HCT116 (cell line): ENCODE results near the gene LMNTD2. TPM values are rescaled to one million over a fixed set of nuclear protein-coding genes. Genes with fewer than 3 reads are reported as not detected.

Source experiments
- ATAC-seq: fragments of 200-7000 bp; cut with Tn5 transposase; 2 replicates; pipeline ENCODE4 v1.9.1; 2020; ENCODE audit warnings: mild to moderate bottlenecking, moderate library complexity
- BruUV-seq: library from RNA; stranded (reverse); fragments of 400-500 nt; replicated peaks from 2 replicates; lab custom pipeline; 2021; lab: Mats Ljungman, UMichigan
- CTCF ChIA-PET: fragments of 300-600 bp; sonication (Branson Sonifier 250); formaldehyde crosslinking; loops from one replicate; lab custom pipeline; 2021; ENCODE audit warnings: antibody characterized with exemption; lab: Charles Lee
- POLR2A ChIA-PET: fragments of 300-600, 350-600 bp; sonication (Branson Sonifier 250); formaldehyde crosslinking; loops from one replicate; lab custom pipeline; 2021; ENCODE audit warnings: antibody characterized with exemption; lab: Charles Lee
- RAD21 ChIA-PET, 2 experiments: fragments of 300-600 bp; sonication (Branson Sonifier 250); formaldehyde crosslinking; loops; one replicate each; lab custom pipeline; 2023; ENCODE audit warnings: low total read pairs in 2 of 2; ENCODE audit not compliant: uncharacterized antibody in 2 of 2, unreplicated experiment in 2 of 2, low non-redundant PET in 1 of 2; lab: Charles Lee
- DNase-seq: peaks from one replicate; pipeline ENCODE4 v3.0.0-alpha.2; 2010; ENCODE audit warnings: low read depth, low spot score
- H2AFZ ChIP-seq: fragments of 200-600 bp; shearing (Covaris generic), sonication (generic); 2 replicates; pipeline ENCODE4 v1.6.1; 2017; ENCODE audit warnings: low read depth, mixed run types, mixed read lengths, antibody characterized with exemption, low read length; ENCODE audit not compliant: poor library complexity, severe bottlenecking
- H3K27ac ChIP-seq: 2 replicates; pipeline ENCODE4 v1.5.1; 2012; ENCODE audit warnings: low read depth, low read length
- H3K27me3 ChIP-seq: fragments of 200-600 bp; sonication (generic); 2 replicates; pipeline ENCODE4 v1.6.1; 2016; ENCODE audit warnings: mixed run types, low read length, mixed read lengths; ENCODE audit not compliant: insufficient read depth
- H3K36me3 ChIP-seq, 2 experiments: fragments of 200-500 bp in 1 of 2; fragments of 200-600 bp in 1 of 2; sonication (Bioruptor generic) in 1 of 2; sonication (generic) in 1 of 2; 2 replicates each; pipeline versions ENCODE4 v1.5.1 to v1.6.1; 2014 to 2016; ENCODE audit warnings: low read length in 2 of 2, inconsistent platforms in 1 of 2, mixed read lengths in 1 of 2, mixed run types in 1 of 2; ENCODE audit not compliant: insufficient read depth in 2 of 2, control insufficient read depth in 1 of 2
- H3K4me1 ChIP-seq, 2 experiments: fragments of 200-600 bp in 1 of 2; sonication (generic) in 1 of 2; 2 replicates each; pipeline versions ENCODE4 v1.5.1 to v1.6.1; 2012 to 2017; ENCODE audit warnings: low read length in 2 of 2, inconsistent platforms in 1 of 2, mild to moderate bottlenecking in 1 of 2, mixed read lengths in 1 of 2, mixed run types in 1 of 2, moderate library complexity in 1 of 2; ENCODE audit not compliant: insufficient read depth in 2 of 2, control insufficient read depth in 1 of 2
- H3K4me2 ChIP-seq: fragments of 200-600 bp; sonication (generic); 2 replicates; pipeline ENCODE4 v1.6.1; 2017; ENCODE audit warnings: mixed run types, low read length, mixed read lengths
- H3K4me3 ChIP-seq, 2 experiments: fragments of 200-600 bp in 1 of 2; sonication (generic) in 1 of 2; replicated peaks in 1 of 2; 2 replicates each; pipeline ENCODE4 v1.5.1; 2011 to 2016; ENCODE audit warnings: low read length in 2 of 2, control low read depth in 1 of 2, low read depth in 1 of 2, mild to moderate bottlenecking in 1 of 2, mixed read lengths in 1 of 2, mixed run types in 1 of 2
- H3K79me2 ChIP-seq: fragments of 200-600 bp; sonication (generic); 2 replicates; pipeline ENCODE4 v1.6.1; 2017; ENCODE audit warnings: mild to moderate bottlenecking, mixed run types, low read length, moderate library complexity, mixed read lengths; ENCODE audit not compliant: insufficient read depth
- H3K9ac ChIP-seq: fragments of 200-600 bp; sonication (generic); 2 replicates; pipeline ENCODE4 v1.6.1; 2016; ENCODE audit warnings: low read length, mixed read lengths
- H3K9me2 ChIP-seq: fragments of 200-600 bp; sonication (generic), shearing (Covaris generic); 2 replicates; pipeline ENCODE4 v1.6.1; 2017; ENCODE audit warnings: mixed run types, mild to moderate bottlenecking, moderate library complexity; ENCODE audit not compliant: insufficient read depth
- H3K9me3 ChIP-seq, 2 experiments: fragments of 200-500 bp in 1 of 2; fragments of 200-600 bp in 1 of 2; sonication (Bioruptor generic) in 1 of 2; sonication (generic) in 1 of 2; 2 replicates each; pipeline ENCODE4 v1.6.1; 2014 to 2017; ENCODE audit warnings: low read length in 2 of 2, mixed read lengths in 2 of 2, inconsistent platforms in 1 of 2, low read depth in 1 of 2, mild to moderate bottlenecking in 1 of 2, mixed run types in 1 of 2, moderate library complexity in 1 of 2; ENCODE audit not compliant: control insufficient read depth in 1 of 2, insufficient read depth in 1 of 2
- H4K20me1 ChIP-seq: fragments of 200-600 bp; sonication (generic), shearing (Covaris generic); 2 replicates; pipeline ENCODE4 v1.6.1; 2017; ENCODE audit warnings: mixed run types, mild to moderate bottlenecking, moderate library complexity; ENCODE audit not compliant: insufficient read depth
- ATF3 ChIP-seq: IDR thresholded peaks from 2 replicates; pipeline ENCODE4 v1.6.1; 2012
- CEBPB ChIP-seq: IDR thresholded peaks from 2 replicates; pipeline ENCODE4 v1.6.1; 2012; ENCODE audit warnings: low read depth
- CTCF ChIP-seq, 3 experiments: fragments of 200-600 bp in 1 of 3; sonication (generic) in 1 of 3; IDR thresholded peaks in 2 of 3; conservative IDR thresholded peaks in 1 of 3; 2 replicates each; pipeline ENCODE4 v1.5.1; 2012 to 2017; ENCODE audit warnings: low read depth in 2 of 3, low read length in 2 of 3, antibody characterized with exemption in 1 of 3, borderline replicate concordance in 1 of 3, control low read depth in 1 of 3, mild to moderate bottlenecking in 1 of 3, mixed read lengths in 1 of 3, mixed run types in 1 of 3, moderate library complexity in 1 of 3; ENCODE audit not compliant: insufficient read depth in 1 of 3
- EGR1 ChIP-seq: IDR thresholded peaks from 2 replicates; pipeline ENCODE4 v1.6.1; 2012; ENCODE audit warnings: low read depth
- ELF1 ChIP-seq: IDR thresholded peaks from 2 replicates; pipeline ENCODE4 v1.6.1; 2012; ENCODE audit warnings: low read depth, borderline replicate concordance
- POLR2AphosphoS5 ChIP-seq: IDR thresholded peaks from 2 replicates; pipeline ENCODE4 v1.6.1; 2011; ENCODE audit warnings: mild to moderate bottlenecking, low read depth, low read length, moderate library complexity
- RAD21 ChIP-seq: IDR thresholded peaks from 2 replicates; pipeline ENCODE4 v1.6.1; 2012; ENCODE audit warnings: low read depth, mild to moderate bottlenecking
- ZBTB33 ChIP-seq: IDR thresholded peaks from 2 replicates; pipeline ENCODE4 v1.6.1; 2011; ENCODE audit warnings: mild to moderate bottlenecking, low read length, moderate library complexity; ENCODE audit not compliant: insufficient replicate concordance; ENCODE audit errors: extremely low read depth
- ZFX ChIP-seq: fragments of 450-650 bp; IDR thresholded peaks from 2 replicates; pipeline ENCODE4 v1.6.1; 2017
- ZNF274 ChIP-seq: fragments of 200-500 bp; sonication (Bioruptor generic); IDR thresholded peaks from 2 replicates; pipeline ENCODE4 v1.6.1; 2014; ENCODE audit warnings: mild to moderate bottlenecking, low read depth, low read length, inconsistent platforms
- intact Hi-C: fragments of 100-400 bp; cut with micrococcal nuclease; formaldehyde crosslinking; loops from 2 replicates; pipeline ENCODE4 v1.10.0; 2022
- total RNA-seq: library from RNA; stranded (reverse); gene quantifications from one replicate; pipeline ENCODE4 v1.2.1, GENCODE V29; 2021; ENCODE audit not compliant: unreplicated experiment

Gene LMNTD2
- total RNA-seq, 1 experiment from 2014 or later, result 9.5 TPM

- Histone ChIP-seq H3K9me3 (no peaks in the 10 kb centered on the region), H3K4me1 (peaks cover 11 to 29% of the 10 kb centered on the region in 2 experiments; a peak in 3 of 4 replicates), H3K27ac (no peak overlapping the region; the same call in 1 of the 2 replicates), H3K36me3 (peaks cover 0 to 26% of the 10 kb centered on the region in 2 experiments; a peak in 2 of 4 replicates), H3K4me2 (no peak overlapping the region), H2AFZ (no peak overlapping the region), H3K79me2 (peaks cover 32% of the 10 kb centered on the region), H3K4me3 (no peak overlapping the region), H3K27me3 (no peaks in the 10 kb centered on the region), H3K9ac (no peak overlapping the region), H3K9me2 (no peaks in the 10 kb centered on the region), H4K20me1 (no peaks in the 10 kb centered on the region)
- TF ChIP-seq CEBPB (no peak), ELF1 (no peak), ATF3 (no peak), RAD21 (no peak), ZNF274 (no peak), EGR1 (no peak), CTCF (IDR thresholded peaks at IDR 0.05 in 2 of 3, conservative IDR thresholded peaks at IDR 0.05 in 1 of 3; ENCODE audit: borderline replicate concordance in 1 of 3, insufficient read depth in 1 of 3, low read depth in 2 of 3, low read length in 2 of 3) (no peak), POLR2AphosphoS5 (no peak), ZBTB33 (no peak), ZFX (no peak)
- BruUV-seq, result no TSS peak
- ChIA-PET POLR2A (no interaction called here), RAD21 (no interaction called here), CTCF (no interaction called here)
- ATAC-seq, result no peak
- DNase-seq, result no peak
- intact Hi-C loops, result no loop called here
Observed at GRCh38 chr11:532986-533585, 27.5 kb downstream of the LMNTD2 start.
